GM18520 (cell line): Measurements from ENCODE around the gene SHTN1.

ENCODE experiments used
- ATAC-seq: cut with Tn5 transposase; IDR thresholded peaks from one replicate; pipeline ENCODE4 v1.9.1; 2021; ENCODE audit not compliant: unreplicated experiment

The SHTN1 gene

GRCh38 chr10:117005026-117005526 lies at the start of gene SHTN1:
Gene SHTN1 (minus strand): TSS chr10:117005187. CDS start chr10:117005079, 108 bp downstream.
- no peak for ATAC-seq

DNA sequence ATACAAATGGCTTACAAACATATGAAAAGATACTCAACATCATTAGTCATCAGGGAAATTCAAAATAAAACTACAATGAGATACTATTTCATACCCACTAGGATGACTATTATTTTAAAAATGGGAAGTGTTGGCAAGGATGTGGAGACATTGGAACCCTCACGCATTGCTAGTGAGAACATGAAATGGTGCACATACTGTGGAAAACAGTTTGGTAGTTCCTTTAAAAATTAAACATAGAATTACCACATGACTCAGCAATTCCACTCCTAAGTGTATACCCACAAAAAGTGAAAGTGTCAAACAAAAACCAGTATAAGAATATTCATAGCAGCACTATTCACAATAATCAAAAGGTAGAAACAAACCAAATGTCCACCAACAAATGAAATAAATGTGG lies 48.5 kb upstream of the SHTN1 start:
- no peak for ATAC-seq

- ATAC-seq: no peak
These were observed 43.0 kb upstream of the SHTN1 start for GRCh38 chr10:117047947-117048346.

DNA sequence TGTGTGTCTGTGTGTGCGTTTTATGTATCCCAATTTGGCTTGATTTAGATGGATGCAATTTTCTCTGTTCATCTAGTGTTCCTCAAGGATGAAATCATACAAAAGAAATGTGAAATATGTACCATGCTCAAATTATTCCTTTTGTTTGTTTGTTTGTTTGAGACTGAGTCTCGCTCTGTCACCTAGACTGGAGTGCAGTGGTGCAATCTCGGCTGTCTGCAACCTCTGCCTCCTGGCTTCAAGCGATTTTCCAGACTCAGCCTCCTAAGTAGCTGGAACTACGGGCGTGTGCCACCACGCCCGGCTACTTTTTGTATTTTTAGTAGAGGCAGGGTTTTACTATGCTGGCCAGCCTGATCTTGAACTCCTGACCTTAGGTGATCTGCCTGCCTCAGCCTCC lies 11.3 kb upstream of the SHTN1 start:
- ATAC-seq: no peak

GRCh38 chr10:117014835-117015234 lies 9.8 kb upstream of the SHTN1 start:
- no peak for ATAC-seq

- no peak for ATAC-seq
These were observed 2.1 kb upstream of the SHTN1 start for GRCh38 chr10:117007080-117007479.

- no peak for ATAC-seq
These were observed 604 bp upstream of the SHTN1 start for GRCh38 chr10:117005527-117006055.

DNA sequence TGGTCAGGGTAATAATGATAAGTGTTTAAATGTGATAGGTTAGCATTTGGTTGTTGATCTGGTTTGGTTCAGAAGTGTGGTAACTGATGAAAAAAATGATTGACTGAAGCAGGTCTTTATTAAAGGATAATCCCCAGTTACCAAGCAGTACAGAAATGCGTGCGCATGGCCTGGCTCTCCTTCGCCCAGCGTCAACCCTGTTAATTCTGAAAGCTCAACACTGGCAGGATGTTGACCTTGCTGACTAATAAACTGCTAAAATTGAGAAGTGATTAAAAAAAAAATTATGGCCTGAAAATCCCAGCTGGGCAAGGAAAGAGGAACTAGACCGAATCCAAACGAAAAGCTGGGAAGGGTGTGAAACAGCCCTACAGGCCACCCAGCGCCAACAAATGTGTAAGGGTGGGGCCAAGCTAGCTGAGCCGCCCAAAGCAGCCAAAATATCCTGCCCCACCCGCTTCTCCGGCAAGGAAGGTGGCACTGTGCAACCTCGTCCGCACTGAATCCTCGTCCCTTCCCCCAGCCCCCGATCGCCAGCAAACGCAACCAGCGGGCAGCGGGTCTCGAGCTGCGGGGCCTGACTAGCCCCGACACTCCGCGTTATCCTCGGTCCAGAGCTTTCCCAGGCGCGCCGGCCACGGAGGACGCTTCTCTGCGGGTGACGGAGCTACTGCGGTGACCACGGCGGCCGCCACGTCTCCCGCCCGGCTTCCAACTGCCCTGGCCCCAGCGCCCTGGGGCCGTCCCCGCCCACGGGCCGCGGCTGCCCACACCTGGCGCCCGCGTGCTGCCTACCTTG lies 561 bp downstream of the SHTN1 start:
- ATAC-seq: peak; percentile 44

- no peak for ATAC-seq
These were observed 1.7 kb downstream of the SHTN1 start for GRCh38 chr10:117003336-117003735.

DNA sequence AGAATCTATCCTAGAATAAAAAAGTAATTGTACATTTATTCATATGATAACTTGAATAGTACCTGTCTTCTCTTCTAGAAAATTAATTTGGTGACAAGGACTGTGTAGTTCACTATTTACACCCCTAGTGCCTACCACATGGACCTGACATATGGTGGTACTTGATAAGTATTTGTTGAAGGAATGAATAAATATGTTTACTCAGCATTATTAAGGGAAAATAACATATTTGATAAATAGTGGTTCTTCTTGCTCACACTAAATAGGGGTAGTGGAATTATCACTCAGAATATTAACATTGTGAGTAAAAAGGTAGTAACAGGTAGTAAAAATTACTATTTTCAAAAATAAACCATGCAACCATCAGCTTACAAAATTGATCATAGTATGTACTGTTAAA lies 2.8 kb downstream of the SHTN1 start:
- no peak for ATAC-seq

GRCh38 chr10:117001144-117001543 lies 3.8 kb downstream of the SHTN1 start:
- ATAC-seq: no peak

DNA sequence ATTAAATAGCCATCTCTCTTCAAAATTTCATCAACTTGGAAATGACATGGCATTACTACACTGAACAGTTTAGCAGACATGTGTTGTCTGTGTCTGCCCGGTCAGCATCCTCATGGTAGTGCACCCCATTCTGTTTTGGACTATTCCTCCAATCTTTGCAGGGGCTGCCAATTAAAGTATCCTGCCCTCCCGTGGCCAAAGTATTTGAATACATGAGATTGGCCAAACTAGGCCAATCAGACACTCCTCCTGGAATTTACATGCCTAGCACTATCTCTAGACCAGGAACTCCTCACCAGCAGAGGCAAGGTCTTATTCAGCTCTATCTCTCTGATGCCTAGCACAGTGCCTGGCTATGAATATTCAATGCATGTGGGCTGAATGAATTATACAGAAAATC lies 4.4 kb downstream of the SHTN1 start:
- ATAC-seq: no peak

GRCh38 chr10:116998172-116998571 lies 6.8 kb downstream of the SHTN1 start:
- ATAC-seq: no peak

DNA sequence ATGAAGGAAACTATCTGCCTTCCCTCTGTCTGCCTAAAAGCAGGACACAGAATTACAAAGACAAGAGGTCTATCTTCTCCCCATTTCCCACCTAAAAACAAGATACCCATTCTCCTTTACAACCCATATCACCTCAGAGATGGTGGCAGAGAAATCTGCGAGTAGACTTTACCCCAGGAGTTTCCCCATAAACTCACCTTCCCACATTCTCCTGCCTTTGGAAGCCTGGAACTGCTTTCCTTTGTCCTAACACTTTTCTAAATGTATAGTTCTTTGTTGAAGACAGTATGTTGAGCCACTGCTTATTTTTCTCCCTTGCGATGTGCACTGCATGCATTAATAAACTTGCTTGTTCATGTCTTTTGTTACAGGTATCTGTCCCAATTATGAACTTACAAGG lies 8.0 kb downstream of the SHTN1 start:
- no peak for ATAC-seq

GRCh38 chr10:116995648-116996047 lies 9.3 kb downstream of the SHTN1 start:
- ATAC-seq: no peak

- no peak for ATAC-seq
These were observed 10.7 kb downstream of the SHTN1 start for GRCh38 chr10:116994113-116994890.

DNA sequence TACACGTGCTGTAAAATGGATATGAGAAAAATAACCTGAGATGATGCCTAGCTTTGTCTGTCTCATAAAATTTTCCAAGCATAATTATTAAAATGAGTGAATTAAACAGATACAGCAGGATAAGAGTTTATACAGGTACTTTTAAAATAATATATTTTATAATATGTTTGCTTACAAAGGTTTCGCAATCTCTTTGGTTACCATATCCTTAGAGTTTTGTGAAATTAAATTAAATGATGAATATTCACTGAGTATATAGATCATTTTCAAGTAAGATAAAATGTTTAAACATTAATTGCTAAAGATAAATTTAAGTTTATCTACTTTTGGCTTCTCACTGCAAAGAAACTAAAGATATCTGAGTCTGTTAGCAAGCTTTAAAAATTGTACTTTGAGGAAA lies 11.4 kb downstream of the SHTN1 start:
- ATAC-seq: no peak

GRCh38 chr10:116992183-116992582 lies 12.8 kb downstream of the SHTN1 start:
- no peak for ATAC-seq

- no peak for ATAC-seq
These were observed 14.6 kb downstream of the SHTN1 start for GRCh38 chr10:116990276-116990800.

- ATAC-seq: no peak
These were observed 15.5 kb downstream of the SHTN1 start for GRCh38 chr10:116989439-116989838.

- ATAC-seq: no peak
These were observed 16.7 kb downstream of the SHTN1 start for GRCh38 chr10:116988311-116988710.

DNA sequence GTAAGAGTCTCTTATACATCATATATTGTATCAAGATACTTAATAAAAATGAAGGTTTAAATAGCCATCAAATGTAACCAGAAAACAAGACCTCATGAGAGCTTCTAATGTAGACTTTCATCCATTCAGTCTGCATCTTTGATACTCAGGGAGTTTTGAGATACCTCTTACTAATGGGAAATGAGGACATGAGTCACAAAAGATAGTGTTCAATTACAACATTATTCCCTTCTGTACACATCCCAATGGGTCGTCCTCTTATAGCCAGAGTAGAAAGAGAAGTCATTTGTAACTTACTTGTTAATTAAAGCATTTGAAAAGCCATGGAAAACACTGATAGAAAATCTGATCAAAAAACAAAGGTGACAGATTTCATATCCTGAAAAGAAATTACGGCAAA lies 19.4 kb downstream of the SHTN1 start:
- ATAC-seq: no peak
